H1 (cell line): ENCODE results near the gene IGSF9. TPM values are rescaled to one million over a fixed set of nuclear protein-coding genes. Genes with fewer than 3 reads are reported as not detected.

Experiments
- RFX5 ChIP-seq: IDR thresholded peaks from 2 replicates; pipeline ENCODE4 v1.6.1; 2011; ENCODE audit warnings: low read depth, low read length, improper control_type of control experiment, borderline replicate concordance
- SUZ12 ChIP-seq: fragments of 200-600 bp; sonication (generic); IDR thresholded peaks from 2 replicates; pipeline ENCODE4 v1.6.1; 2012; ENCODE audit warnings: mild to moderate bottlenecking, inconsistent platforms, low read length, moderate library complexity, mixed read lengths
- polyA plus RNA-seq, 7 experiments: library from polyadenylated mRNA; depleted of rRNA in 3 of 7; stranded (reverse) in 5 of 7; unstranded in 2 of 7; fragments of >200 nt in 5 of 7; fragments of 200-250 nt in 2 of 7; gene quantifications; 1 replicate in 5 of 7; 2 replicates in 1 of 7; 4 replicates in 1 of 7; pipeline versions ENCODE4 v1.2.1 to v1.2.3, GENCODE V29; 2011 to 2013; ENCODE audit warnings: missing spikeins in 2 of 7, mixed read lengths in 2 of 7
- total RNA-seq: library from RNA; stranded (reverse); fragmentation: NEBNext Ultra II Directional; extraction: Animal tissue kit (Norgen Biotek cat#: 25700); gene quantifications from 2 replicates; pipeline ENCODE4 v1.2.1, GENCODE V29; 2021

Gene IGSF9
- total and polyA plus RNA-seq, 2 of the 8 experiments (the other 6 are each of a cell fraction or from before 2014, with no cell fraction given), result 10.9 to 28.1 TPM

DNA sequence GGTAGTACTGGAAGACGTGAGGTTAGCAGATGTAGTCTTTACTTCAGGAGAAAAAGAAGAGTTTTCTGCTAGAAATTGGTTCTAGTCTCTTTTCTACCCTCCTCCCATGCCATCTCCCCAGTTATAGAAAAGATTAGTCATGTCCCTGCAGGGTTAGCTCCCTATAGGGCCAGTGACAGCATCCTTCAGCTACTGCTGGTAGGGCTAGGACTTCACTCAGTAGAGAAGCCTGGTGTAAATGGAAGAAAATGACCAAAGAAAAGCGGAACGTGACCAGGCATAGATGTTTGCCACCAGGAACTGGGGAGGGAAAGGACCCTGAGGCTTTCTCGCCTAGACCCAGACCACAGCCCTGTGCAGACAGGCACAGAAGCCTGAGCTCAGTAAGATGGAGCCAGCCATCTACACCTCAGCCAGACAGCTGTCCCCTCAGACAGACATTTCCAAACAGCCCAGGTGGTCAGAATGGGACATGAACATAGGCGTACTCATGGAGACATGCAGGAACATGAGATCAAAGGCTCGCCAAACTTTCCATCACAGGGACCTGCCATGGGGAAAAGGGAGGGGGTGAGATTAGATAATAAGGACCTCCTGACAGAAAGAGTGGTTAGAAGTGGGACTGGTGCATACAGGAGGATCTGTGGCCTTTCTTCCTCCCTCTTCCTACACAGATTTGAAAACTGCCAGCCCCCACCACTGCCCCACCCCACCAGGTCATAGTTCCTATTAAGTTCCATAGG lies 32.1 kb upstream of the IGSF9 start (continued):
- TF ChIP-seq SUZ12 (no peak), RFX5 (no peak)
